ENCODE data around the gene ZNF362. TPM values are rescaled to one million over a fixed set of nuclear protein-coding genes. Genes with fewer than 3 reads are reported as not detected.
A peak's percentile ranks its signal among the peaks of the same experiment; 100 is the strongest.

Gene ZNF362
- total and polyA plus RNA-seq, 2 of the 13 experiments (the other 11 are each of a cell fraction or from before 2014, with no cell fraction given) = 8.3 to 14.2 TPM

DNA sequence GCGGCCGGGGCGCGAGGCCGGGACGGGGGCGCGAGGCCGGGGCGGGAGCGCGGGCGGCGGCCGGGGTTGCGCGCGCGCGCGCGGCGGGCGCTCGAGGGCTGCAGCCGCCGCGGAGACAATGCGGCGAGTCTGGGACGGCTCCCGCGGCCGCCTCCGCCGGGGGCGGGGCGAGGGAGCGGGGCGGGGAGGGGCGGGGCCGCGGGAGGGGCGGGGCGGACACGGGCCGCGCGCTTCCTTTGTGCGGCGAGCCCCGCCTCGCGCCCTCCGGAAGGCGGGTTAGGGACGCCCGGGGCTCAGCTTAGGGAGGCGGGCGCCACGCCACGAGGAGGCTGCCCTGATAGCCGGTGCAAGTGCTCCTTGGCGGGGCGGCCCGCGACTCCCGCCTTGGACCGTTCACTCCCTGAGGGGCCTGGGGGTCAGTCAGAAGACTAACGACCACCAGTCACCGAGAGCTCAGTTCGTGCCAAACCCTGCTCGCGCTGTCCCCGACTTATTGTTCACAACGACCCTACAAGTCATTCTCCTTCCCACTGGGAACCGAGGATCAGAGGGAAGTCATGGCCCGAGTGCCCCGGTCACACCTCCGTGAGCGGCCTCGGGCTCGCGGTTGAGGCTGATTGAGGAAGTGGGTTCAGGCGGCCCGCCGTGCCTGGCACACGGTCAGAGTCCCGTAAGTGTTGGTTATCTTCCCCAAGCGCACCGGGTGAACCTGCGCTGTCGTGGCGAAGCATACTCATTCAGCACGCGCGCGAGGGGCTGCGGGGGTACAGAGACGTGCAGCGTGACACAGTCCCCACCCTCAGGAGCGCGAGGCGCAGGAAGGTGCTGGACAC, 93.7 kb downstream of the ZNF362 start (continued):
- TF ChIP-seq, protein P1, sequence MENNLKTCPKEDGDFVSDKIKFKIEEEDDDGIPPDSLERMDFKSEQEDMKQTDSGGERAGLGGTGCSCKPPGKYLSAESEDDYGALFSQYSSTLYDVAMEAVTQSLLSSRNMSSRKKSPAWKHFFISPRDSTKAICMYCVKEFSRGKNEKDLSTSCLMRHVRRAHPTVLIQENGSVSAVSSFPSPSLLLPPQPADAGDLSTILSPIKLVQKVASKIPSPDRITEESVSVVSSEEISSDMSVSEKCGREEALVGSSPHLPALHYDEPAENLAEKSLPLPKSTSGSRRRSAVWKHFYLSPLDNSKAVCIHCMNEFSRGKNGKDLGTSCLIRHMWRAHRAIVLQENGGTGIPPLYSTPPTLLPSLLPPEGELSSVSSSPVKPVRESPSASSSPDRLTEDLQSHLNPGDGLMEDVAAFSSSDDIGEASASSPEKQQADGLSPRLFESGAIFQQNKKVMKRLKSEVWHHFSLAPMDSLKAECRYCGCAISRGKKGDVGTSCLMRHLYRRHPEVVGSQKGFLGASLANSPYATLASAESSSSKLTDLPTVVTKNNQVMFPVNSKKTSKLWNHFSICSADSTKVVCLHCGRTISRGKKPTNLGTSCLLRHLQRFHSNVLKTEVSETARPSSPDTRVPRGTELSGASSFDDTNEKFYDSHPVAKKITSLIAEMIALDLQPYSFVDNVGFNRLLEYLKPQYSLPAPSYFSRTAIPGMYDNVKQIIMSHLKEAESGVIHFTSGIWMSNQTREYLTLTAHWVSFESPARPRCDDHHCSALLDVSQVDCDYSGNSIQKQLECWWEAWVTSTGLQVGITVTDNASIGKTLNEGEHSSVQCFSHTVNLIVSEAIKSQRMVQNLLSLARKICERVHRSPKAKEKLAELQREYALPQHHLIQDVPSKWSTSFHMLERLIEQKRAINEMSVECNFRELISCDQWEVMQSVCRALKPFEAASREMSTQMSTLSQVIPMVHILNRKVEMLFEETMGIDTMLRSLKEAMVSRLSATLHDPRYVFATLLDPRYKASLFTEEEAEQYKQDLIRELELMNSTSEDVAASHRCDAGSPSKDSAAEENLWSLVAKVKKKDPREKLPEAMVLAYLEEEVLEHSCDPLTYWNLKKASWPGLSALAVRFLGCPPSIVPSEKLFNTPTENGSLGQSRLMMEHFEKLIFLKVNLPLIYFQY (CRISPR knock-in tag; IDR thresholded peaks at IDR 0.05; ENCODE audit: borderline replicate concordance) = no peak
- TF ChIP-seq, protein P2, sequence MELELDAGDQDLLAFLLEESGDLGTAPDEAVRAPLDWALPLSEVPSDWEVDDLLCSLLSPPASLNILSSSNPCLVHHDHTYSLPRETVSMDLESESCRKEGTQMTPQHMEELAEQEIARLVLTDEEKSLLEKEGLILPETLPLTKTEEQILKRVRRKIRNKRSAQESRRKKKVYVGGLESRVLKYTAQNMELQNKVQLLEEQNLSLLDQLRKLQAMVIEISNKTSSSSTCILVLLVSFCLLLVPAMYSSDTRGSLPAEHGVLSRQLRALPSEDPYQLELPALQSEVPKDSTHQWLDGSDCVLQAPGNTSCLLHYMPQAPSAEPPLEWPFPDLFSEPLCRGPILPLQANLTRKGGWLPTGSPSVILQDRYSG (CRISPR knock-in tag; IDR thresholded peaks at IDR 0.05) = no peak
- TF ChIP-seq SAFB2 (CRISPR knock-in tag; IDR thresholded peaks at IDR 0.05; ENCODE audit: borderline replicate concordance, low read depth) = peak; percentile 48; the same call in 1 of the 2 replicates
- no peak for TF ChIP-seq CREB1 (IDR thresholded peaks at IDR 0.05)
- TF ChIP-seq CREB1 (CRISPR knock-in tag; IDR thresholded peaks at IDR 0.05) = 0 out of 2 replicates have a peak, but pooled peaks have one; percentile 17
- no peak for TF ChIP-seq EP300 (IDR thresholded peaks at IDR 0.05; ENCODE audit: low read depth in 2 of 2, low read length in 2 of 2)
- no peak for TF ChIP-seq EP300 (CRISPR knock-in tag; IDR thresholded peaks at IDR 0.05; ENCODE audit: borderline replicate concordance)
- TF ChIP-seq, protein P3, sequence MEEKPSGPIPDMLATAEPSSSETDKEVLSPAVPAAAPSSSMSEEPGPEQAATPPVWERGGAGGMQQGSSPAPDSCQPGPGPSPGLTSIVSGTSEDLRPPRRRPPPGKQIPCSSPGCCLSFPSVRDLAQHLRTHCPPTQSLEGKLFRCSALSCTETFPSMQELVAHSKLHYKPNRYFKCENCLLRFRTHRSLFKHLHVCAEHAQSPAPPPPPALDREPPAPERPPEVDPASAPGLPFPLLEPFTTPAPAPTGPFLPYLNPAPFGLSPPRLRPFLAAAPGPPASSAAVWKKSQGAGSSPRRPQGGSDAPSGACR (CRISPR knock-in tag; IDR thresholded peaks at IDR 0.05) = peak; percentile 94
- TF ChIP-seq, protein P4, sequence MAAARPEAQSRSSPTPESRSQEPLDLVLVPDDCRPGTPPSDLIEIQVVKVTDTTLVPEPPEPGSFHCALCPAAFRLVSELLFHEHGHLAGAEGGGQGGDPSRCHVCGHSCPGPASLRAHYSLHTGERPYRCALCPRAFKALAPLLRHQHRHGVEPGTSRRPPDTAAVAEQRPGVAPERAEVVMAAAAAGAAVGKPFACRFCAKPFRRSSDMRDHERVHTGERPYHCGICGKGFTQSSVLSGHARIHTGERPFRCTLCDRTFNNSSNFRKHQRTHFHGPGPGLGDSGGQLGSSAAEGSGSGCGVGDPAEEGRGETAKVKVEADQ (CRISPR knock-in tag; IDR thresholded peaks at IDR 0.05; ENCODE audit: borderline replicate concordance) = peak; percentile 57; the same call in 1 of the 2 replicates
- TF ChIP-seq, protein P5, sequence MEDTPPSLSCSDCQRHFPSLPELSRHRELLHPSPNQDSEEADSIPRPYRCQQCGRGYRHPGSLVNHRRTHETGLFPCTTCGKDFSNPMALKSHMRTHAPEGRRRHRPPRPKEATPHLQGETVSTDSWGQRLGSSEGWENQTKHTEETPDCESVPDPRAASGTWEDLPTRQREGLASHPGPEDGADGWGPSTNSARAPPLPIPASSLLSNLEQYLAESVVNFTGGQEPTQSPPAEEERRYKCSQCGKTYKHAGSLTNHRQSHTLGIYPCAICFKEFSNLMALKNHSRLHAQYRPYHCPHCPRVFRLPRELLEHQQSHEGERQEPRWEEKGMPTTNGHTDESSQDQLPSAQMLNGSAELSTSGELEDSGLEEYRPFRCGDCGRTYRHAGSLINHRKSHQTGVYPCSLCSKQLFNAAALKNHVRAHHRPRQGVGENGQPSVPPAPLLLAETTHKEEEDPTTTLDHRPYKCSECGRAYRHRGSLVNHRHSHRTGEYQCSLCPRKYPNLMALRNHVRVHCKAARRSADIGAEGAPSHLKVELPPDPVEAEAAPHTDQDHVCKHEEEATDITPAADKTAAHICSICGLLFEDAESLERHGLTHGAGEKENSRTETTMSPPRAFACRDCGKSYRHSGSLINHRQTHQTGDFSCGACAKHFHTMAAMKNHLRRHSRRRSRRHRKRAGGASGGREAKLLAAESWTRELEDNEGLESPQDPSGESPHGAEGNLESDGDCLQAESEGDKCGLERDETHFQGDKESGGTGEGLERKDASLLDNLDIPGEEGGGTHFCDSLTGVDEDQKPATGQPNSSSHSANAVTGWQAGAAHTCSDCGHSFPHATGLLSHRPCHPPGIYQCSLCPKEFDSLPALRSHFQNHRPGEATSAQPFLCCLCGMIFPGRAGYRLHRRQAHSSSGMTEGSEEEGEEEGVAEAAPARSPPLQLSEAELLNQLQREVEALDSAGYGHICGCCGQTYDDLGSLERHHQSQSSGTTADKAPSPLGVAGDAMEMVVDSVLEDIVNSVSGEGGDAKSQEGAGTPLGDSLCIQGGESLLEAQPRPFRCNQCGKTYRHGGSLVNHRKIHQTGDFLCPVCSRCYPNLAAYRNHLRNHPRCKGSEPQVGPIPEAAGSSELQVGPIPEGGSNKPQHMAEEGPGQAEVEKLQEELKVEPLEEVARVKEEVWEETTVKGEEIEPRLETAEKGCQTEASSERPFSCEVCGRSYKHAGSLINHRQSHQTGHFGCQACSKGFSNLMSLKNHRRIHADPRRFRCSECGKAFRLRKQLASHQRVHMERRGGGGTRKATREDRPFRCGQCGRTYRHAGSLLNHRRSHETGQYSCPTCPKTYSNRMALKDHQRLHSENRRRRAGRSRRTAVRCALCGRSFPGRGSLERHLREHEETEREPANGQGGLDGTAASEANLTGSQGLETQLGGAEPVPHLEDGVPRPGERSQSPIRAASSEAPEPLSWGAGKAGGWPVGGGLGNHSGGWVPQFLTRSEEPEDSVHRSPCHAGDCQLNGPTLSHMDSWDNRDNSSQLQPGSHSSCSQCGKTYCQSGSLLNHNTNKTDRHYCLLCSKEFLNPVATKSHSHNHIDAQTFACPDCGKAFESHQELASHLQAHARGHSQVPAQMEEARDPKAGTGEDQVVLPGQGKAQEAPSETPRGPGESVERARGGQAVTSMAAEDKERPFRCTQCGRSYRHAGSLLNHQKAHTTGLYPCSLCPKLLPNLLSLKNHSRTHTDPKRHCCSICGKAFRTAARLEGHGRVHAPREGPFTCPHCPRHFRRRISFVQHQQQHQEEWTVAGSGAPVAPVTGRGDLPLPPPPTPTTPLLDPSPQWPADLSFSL (CRISPR knock-in tag; IDR thresholded peaks at IDR 0.05) = 0 out of 2 replicates have a peak, but pooled peaks have one; percentile 28
- no peak; the same call in 1 of the 2 replicates for TF ChIP-seq ZNF550 (CRISPR knock-in tag; IDR thresholded peaks at IDR 0.05; ENCODE audit: borderline replicate concordance)
- TF ChIP-seq TRIM24 (CRISPR knock-in tag; IDR thresholded peaks at IDR 0.05) = no peak

All from HepG2 (cell line).